HG02938 (cell line): ENCODE data around the gene DMC1.

Experiments used
- ATAC-seq: cut with Tn5 transposase; IDR thresholded peaks from one replicate; pipeline ENCODE4 v1.9.1; 2021; ENCODE audit warnings: mild to moderate bottlenecking, moderate library complexity; ENCODE audit not compliant: unreplicated experiment

The DMC1 gene

DNA sequence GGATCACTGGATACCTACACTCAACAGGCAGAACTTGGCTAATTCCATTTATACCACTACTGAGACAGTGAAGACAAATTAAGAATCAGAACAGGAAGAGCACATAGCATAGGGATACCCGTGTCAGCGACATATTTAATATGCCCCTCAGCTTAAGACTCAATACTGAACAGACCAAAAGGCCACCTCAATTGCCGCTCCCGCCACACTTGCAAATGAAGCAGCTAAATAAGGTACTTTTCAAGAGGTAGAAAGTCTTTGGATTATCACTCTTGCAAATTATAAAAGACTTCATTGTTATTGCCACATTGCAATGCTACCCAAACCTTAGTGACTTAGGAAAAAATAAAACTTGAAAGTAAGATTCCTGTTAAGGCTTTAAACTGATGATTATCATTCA lies 67.0 kb downstream of the DMC1 start:
- ATAC-seq: no peak

DNA sequence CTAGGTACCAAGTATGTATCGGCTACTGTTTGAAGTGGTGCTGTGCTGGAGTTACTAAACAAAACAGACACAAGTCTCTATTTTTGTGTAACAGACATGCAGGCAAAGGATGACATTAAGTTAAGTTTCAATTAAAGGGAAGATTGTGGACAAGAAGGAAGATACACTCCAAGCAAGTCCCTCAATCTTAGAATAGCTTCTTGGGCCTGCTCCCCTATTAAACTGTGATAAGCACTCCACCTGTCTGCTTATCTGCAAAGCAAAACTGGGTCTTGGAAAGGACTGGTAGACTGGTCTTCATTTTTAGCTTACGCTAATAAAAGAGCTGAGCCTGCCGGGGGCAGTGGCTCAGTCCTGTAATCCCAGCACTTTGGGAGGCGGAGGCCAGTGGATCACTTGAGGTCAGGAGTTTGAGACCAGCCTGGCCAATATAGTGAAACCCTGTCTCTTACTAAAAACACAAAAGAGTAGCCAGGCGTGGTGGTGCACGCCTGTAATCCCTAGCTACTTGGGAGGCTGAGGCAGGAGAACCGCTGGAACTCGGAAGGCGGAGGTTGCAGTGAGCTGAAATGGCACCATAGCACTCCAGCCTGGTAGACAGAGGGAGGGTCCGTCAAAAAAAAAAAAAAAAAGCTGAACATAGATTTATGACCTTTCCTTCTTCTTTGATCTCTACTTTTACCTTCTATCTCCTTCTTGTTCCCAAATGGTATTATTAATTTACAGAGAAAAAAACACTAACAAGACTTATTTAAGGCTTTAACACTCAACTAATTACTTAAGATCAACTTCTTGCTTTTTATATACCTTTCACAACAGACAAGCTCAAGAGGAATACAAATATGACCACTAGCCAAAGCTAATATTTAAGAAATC lies 67.9 kb downstream of the DMC1 start:
- no peak for ATAC-seq

DNA sequence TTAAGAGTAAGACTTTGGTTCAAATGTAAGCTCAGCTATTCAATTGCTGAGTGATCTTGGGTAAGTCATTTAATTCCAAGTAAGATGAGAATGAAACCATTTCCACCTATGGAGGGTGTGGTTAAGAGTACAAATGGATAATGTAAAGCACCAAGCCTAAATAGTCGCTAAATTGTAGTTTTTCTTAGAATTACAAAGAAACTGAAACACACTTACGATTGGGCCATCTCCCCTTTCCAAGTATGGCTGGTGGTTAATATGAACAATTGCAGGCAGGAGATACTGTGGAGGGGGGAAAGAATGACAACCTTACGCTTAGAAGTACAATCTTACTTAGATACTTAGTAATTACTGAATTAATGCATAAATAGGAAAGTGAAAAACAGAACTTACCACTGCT lies 72.1 kb downstream of the DMC1 start:
- ATAC-seq: no peak

DNA sequence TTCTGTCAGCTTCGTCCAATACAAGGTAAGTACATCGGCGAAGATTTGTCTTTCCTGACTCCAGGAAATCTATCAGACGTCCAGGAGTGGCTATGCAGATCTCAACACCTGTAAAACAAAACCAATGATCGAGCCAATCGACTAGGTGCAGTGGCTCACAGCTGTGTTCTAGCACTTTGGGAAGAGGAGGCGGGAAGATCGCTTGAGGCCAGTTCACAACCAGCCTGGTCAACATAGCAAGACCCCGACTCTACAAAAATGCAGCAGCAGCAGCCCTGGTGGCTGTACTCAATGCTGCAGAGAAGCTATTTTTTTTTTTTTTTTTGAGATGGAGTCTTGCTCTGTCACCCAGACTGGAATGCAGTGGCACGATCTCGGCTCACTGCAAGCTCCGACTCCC lies 75.0 kb downstream of the DMC1 start:
- ATAC-seq: no peak

DNA sequence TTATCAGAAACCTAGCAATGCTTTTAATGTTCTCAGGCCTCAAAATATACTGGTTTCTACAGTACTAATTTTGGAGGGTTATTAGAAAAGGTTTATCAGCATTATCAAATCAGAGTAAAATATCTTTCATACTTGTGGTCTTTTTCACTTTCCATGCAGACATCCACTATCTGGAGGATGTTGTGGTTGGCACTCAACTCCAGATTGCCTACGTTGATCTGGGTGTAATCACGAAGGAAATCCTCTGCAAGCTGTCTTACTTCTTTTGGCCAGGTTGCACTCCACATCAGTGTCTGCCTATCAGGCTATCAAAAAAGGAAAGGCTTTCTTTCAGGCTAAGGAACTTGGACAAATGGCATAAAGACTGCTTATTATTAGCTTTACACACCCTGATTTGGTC lies 75.5 kb downstream of the DMC1 start:
- ATAC-seq: no peak

DNA sequence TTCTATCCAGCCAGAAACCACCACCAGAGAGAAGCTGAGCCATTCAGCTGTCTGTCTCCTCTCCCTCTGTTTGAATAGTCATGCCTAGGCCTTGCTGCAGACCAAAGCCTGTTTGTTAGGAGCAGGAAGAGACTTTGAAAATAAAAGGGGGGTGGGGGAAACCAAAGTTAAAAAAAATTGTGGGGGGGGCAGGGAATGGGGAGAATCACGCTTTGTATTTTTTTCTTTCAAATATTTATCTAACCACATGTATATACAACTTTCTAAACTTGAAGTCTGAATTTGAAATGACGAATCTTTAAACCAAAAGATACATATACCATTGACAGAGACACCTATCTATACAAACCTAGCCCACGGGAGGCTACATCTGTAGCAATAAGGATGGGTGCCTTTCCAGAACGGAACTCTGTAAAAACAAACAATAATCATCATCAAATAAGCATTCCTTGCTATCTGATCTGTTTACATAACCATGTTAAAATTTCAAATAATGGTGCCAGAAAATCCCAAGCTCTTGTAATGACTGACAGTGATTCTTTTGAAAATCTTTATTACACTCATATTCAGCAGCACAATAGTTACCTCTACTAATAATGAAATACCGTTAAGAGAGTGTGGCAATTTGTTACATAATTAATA lies 78.2 kb downstream of the DMC1 start:
- ATAC-seq: no peak

DNA sequence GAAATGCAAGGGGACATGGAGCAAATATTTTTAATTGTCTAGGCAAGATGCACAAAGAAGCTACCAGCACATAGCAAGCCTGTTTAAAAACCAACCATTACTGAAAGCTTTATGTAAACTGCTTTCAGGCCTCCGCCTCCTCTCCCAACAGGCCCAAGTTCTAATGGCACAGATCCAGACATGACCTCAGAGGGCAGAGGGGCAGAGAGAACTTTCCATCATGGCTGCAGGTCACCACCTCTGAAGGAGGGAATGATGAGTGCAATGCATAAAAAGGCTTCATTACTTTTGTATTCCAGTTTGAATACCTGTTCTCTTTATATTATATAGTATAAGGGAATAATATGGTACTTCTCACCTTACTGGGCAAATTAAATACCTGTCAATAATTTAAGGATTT lies 79.1 kb downstream of the DMC1 start:
- no peak for ATAC-seq

DNA sequence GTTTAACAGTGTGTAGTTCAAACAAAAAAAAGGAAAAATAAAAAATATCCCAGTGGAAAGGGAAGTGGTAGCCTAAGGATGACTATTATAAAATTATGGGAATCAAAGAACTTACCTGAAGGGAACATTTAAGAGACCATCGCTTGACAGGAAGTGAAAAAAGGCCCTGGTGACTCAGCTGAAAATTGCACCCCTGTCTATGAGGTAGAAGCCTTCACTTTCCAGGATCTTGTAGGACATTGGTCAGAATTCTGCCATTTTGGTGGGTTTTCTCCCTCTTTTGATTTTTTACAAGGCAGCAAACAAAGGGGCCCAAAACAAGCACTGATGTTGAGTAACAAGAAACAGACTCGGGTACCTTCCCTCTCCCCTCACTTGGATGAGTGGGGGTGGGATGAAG lies 79.5 kb downstream of the DMC1 start:
- ATAC-seq: no peak

DNA sequence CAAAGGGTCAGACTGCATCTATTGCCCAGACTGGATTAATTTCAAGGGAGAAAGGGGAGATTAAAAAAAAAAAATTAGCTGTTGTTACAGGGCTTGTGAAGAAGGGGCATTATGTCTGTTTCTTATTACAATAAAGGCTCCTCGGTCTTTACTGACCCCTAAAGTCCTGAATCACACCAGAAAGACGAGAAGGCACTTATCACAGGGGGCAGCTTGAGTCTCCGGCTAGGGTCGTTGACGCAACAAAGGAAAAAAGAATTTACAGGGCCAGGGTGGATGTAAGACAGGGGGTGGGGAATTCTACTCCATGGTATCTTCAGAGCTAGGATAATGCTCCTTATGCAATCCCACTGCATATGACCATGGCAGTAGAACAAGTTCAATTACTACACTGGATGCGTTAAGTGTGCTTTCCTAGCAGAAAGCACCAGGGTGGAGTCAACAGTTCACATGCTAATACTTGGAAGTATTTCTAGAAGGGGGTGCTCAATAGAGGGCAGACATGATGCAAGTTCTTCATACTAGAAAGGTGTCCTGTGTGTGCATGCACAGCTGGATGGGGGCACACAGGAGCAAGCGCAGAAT lies 80.3 kb downstream of the DMC1 start:
- ATAC-seq: no peak

DNA sequence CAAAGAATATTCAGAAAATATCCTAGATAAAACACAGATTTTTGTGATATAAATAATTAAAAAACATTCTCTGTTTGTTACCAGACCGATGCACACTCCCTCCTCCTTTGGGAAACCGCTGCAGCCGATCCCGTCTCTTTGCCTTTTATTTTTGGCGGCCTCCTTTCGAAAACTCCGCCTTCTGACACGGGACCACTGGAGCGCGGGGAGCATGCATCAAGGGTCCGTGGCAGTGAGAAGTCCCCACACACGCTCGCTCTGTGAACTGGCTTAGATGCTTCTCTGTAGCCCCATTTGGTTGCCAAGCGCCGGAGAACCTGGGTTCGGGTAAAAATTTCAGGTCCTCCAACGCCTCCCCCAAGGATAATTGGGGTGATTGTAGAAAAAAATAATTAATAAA lies 80.8 kb downstream of the DMC1 start:
- no peak for ATAC-seq

DNA sequence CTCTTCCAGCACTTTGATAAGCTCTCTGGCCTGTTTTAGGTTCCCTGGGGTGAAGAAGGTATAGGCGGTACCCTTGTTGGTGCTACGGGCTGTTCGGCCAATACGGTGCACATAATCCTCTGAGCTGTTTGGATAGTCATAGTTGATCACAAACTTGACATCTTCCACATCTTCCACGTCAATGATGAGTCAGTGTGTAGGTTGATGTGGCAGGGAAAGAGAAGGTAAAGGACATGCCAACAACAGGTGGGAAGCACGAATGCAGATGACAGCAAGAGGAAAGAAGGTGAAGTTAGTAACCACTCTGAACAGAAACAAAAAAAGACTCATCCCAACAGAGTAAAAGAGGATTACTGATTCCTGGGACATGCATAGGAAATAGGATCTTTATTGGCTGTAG lies 82.0 kb downstream of the DMC1 start:
- ATAC-seq: no peak

DNA sequence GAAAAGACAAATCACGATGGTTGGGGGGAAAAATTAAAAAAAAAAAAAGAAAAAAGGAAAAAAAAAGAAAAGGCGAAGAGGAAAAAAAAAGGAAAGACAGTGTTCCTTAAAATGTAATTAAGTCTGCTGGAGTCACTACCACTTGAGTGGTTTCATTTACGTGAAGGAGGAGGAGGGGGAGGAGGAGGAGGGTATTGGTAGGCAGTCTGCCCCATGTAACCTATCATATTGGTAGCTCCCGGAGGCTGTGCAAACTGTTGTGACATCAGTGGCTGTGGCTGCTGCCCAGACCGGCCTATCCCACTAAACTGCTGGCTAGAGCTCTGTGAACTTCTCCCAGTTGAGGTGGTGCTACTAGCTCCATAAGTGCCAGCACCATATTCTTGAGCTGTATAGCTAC lies 84.2 kb downstream of the DMC1 start:
- no peak for ATAC-seq

DNA sequence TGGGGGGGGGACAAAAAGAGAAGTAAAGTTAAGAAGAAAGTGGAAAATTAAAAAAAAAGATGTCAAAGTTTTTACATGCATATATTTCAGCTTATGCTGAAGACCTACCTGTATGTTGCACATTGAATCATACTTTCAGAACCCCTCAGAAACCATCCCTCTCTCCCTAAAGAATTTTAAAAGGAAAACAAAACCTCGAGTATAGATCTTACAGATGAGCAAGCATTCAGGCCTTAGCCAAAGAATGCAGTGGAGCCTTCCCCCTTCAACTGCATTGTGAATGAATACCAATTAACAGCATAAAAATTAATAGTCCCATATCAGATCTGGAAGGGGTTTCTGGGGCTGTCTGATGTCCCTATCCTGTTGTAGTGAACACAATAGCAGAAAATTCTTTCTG lies 85.7 kb downstream of the DMC1 start:
- no peak for ATAC-seq

DNA sequence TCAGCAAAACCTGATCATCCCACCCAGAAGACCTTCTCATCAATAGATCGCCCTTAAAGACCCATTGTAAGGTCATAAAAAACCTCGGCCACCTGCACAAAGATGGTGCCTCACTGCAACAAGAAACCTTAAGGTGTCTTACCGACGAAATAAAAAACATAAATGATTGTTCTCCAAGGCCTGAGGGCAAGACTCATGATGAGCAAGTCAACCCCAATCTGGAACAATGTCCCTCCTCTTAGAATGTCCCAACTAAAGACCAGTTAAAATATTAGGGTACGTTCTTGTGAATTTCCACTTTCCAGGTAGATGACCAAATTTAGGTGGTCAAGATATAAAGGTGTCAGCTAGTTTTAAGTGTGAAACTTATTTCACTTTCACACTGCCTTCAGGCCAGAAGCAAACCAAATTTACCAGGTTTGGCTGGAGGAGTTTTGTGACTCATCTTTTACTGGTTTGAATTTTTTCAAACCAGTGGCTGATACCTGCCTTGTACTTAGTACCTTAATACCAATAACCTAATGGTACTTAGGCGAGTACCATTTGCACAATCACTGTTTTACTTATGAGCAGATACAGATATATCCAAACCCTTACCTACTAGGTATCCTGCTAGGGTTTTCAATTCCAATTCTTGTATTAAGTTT lies 87.2 kb downstream of the DMC1 start:
- no peak for ATAC-seq

DNA sequence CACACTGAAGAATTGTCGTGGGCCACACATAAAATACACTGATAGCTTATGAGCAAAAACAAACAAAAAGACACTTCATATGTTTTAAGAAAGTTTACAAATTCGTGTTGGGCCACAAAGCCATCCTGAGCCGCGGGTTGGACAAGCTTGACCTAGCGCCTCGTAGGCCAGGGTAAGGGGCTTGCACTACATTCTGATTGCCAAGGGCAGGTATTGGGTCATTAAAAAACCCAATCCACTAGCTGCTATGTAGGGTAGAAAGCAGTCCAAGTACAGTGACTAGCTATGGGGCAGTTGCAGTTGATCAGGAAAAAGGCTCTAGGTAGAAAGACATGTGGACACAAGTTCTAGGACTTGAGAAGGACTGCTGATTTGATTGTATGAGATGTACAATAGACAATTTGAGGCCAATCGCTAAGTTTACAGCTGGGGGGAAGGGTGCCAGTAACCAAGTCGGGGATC lies 88.1 kb downstream of the DMC1 start:
- no peak for ATAC-seq

DNA sequence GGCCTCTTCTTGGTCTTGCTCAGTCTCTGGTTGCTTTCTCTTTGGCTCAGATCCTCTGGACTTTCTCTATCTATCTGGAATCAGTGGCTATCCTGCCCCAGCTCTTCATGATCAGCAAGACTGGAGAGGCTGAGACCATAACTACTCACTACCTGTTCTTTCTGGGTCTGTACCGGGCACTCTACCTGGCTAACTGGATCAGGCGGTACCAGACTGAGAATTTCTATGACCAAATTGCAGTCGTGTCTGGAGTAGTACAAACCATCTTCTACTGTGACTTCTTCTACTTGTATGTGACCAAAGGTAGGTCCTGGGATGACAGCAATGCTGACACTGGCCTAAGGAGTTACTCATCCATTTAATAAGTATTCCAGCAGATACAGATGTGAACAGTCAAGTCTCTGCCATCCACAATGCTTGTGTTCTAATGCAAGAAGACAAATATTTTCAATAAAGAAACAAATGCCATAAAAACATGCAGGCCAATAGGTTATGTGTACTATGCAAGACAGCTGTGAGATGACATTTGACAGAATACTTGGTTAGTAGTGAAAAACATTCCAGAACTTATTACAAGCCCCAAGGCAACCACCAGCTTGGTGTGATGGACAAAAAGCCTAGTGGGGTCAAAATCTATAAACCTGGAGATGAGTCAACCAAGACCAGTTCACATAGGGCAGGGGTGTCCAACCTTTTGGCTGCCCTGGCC lies 88.7 kb downstream of the DMC1 start:
- no peak for ATAC-seq

DNA sequence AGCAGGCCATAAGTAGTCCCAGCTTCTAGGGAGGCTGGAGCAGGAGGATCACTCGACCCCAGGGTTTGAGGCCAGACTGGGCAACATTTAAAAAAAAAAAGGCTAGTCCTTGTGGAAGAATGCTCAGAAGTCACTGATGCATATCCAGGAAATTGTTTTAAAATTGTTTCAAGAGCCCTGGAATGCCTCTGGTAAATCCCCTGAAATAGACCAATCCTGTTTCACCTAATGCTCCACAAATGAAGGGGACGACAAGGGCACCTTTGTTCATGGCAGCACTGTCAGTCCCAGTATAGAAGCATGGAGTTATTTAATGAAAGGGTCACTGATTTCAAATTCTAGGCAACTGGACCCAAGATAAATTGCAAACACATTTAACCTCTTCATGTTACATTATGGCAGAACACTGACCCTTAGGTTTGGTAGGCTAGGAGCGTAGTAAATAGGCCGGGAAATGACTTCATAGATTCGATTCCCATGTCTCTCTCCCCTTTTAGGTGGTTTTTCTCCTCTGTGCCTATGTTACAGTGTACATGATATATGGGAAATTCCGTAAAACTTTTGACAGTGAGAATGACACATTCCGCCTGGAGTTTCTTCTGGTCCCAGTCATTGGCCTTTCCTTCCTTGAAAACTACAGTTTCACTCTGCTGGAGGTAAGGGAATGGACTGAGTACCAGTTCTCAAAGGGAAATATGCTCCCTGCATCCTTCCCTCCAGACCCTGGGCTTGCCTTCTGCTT lies 90.7 kb downstream of the DMC1 start:
- no peak for ATAC-seq

DNA sequence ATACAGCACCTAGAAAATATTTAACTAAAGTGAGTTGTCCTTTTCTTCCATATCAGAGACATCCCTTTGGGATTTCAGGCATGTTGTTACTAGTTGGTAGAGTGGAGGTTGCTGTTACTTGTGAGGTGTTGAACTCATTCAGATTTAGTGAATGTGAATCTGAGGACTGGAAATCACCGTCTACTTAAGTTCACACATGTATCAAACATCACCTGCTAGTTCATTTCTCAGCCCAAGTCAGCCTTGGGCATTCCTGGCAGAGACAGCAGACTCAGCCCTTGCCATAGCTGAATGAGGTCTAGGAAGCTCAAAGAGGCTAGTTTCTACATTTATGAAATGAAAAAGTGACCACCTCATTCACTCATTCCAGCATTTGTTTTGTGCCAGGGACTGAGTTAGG lies 92.4 kb downstream of the DMC1 start:
- no peak for ATAC-seq

DNA sequence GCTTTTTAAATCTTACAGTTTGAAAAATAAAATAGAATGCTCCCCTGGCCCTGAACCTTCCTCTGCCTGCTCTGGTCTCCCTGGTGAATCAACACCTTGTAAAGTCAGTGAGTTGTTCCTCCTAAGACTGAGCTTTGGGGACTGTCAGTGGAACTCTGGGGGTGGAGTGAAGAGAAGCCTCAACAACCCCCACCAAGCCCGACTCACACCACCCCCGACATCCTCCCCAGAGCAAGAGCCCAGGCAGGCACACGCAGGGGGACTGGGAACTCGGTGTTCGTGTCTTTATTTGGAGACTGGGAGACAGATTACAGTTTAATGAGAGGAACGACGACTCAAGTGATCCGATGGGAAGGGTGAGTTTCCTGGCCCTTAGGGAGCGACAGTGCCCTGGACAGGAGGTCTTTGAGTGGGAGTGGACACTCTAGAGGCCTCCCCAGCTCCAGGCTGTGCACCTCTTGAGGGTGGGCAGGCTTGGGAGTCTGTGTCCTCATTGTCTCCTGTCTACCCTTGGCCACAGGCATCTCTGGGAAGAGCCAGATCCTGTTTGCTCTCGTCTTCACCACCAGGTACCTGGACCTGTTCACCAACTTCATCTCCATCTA lies 95.9 kb downstream of the DMC1 start:
- ATAC-seq: no peak

DNA sequence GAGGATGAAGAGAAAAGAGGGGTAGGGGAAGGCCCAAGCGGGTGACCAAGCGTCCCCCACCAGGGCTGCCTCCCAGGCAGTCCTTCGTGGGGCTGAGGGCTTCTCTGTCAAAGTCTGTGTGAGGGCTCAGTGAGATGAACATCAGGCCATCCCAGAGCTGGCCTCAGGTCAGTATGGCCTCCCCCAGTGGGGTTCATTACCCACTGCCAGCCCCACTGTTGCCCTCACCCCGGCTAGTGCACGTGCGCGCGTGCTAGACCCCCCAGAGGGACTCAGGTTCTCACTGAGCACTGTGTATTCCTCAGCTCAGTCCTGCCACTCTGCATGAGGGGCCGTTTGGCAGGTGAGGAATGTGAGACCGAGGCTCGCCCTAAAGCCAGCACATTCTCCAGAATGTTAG lies 98.7 kb downstream of the DMC1 start:
- ATAC-seq: no peak
